ENCODE results near the gene PRKAR2B. TPM values are rescaled to one million over a fixed set of nuclear protein-coding genes. Genes with fewer than 3 reads are reported as not detected.
"Not testable (repeated sequence)": the region's sequence is repeated elsewhere in the genome, so short reads cannot be mapped to it uniquely, and the experiment has no call there.

PRKAR2B gene
- total RNA-seq, 2 experiments from 2014 or later, result 1.1 to 1.3 TPM

GRCh38 chr7:107145067-107145838, 100.7 kb downstream of the PRKAR2B start:
- DNase-seq, result no peak
- H3K4me1 Mint-ChIP-seq, result peaks cover 4% of the 10 kb centered on the region
- no peaks in the 10 kb centered on the region for H3K9me3 Mint-ChIP-seq (ENCODE audit: low read depth)
- no peak overlapping the region for H3K4me3 Mint-ChIP-seq
- no peak for ATAC-seq
- no peak overlapping the region for H3K27ac Mint-ChIP-seq
- no peaks in the 10 kb centered on the region for H3K27me3 Mint-ChIP-seq
- H3K36me3 Mint-ChIP-seq, result no peaks in the 10 kb centered on the region
- CTCF ChIA-PET, result no interaction called here

GRCh38 chr7:107147464-107148393, 103.2 kb downstream of the PRKAR2B start:
- ATAC-seq (peak; percentile 86), DNase-seq (no peak)
- Mint-ChIP-seq H3K4me1 (peaks cover 6% of the 10 kb centered on the region), H3K27ac (no peak overlapping the region), H3K27me3 (no peaks in the 10 kb centered on the region), H3K9me3 (ENCODE audit: low read depth) (no peaks in the 10 kb centered on the region), H3K4me3 (no peak overlapping the region), H3K36me3 (no peaks in the 10 kb centered on the region)
- CTCF ChIA-PET, result interaction anchor here (0.6 to 6.7 kb wide), 20 partner anchors 10 to 731 kb away, joined by 3 to 41 read pairs (median 4); partner anchors contain the start of genes HBP1 and PIK3CG

GRCh38 chr7:107148721-107149120, 104.2 kb downstream of the PRKAR2B start:
- no peaks in the 10 kb centered on the region for H3K36me3 Mint-ChIP-seq
- DNase-seq (no peak), ATAC-seq (no peak)
- peaks cover 6% of the 10 kb centered on the region for H3K4me1 Mint-ChIP-seq
- H3K27me3 Mint-ChIP-seq, result no peaks in the 10 kb centered on the region
- no peak overlapping the region for H3K27ac Mint-ChIP-seq
- no peaks in the 10 kb centered on the region for H3K9me3 Mint-ChIP-seq (ENCODE audit: low read depth)
- CTCF ChIA-PET, result interaction anchor here (0.7 to 6.7 kb wide), 8 partner anchors 17 to 356 kb away, joined by 3 to 41 read pairs (median 6); partner anchors contain the start of gene HBP1
- no peak overlapping the region for H3K4me3 Mint-ChIP-seq

GRCh38 chr7:107149863-107150262, 105.4 kb downstream of the PRKAR2B start:
- Mint-ChIP-seq H3K27me3 (no peaks in the 10 kb centered on the region), H3K4me1 (peaks cover 6% of the 10 kb centered on the region), H3K36me3 (no peaks in the 10 kb centered on the region), H3K4me3 (no peak overlapping the region), H3K27ac (no peak overlapping the region), H3K9me3 (ENCODE audit: low read depth) (no peaks in the 10 kb centered on the region)
- CTCF ChIA-PET, result interaction anchor here (0.8 to 6.7 kb wide), 10 partner anchors 14 to 541 kb away, joined by 3 to 41 read pairs (median 4); partner anchors contain the start of gene HBP1
- ATAC-seq (no peak), DNase-seq (no peak)

GRCh38 chr7:107150375-107151073, 106.0 kb downstream of the PRKAR2B start:
- Mint-ChIP-seq H3K27ac (no peak overlapping the region), H3K36me3 (no peaks in the 10 kb centered on the region), H3K27me3 (no peaks in the 10 kb centered on the region), H3K4me1 (peaks cover 6% of the 10 kb centered on the region), H3K9me3 (ENCODE audit: low read depth) (no peaks in the 10 kb centered on the region), H3K4me3 (no peak overlapping the region)
- CTCF ChIA-PET, result interaction anchor here (0.8 to 6.7 kb wide), 11 partner anchors 14 to 541 kb away, joined by 3 to 41 read pairs (median 4); partner anchors contain the start of gene HBP1
- DNase-seq, result peak; percentile 82
- peak; percentile 70 for ATAC-seq

GRCh38 chr7:107151538-107151937, 107.0 kb downstream of the PRKAR2B start:
- Mint-ChIP-seq H3K27ac (no peak overlapping the region), H3K36me3 (no peaks in the 10 kb centered on the region), H3K4me3 (no peak overlapping the region), H3K27me3 (no peaks in the 10 kb centered on the region), H3K9me3 (ENCODE audit: low read depth) (no peaks in the 10 kb centered on the region), H3K4me1 (peaks cover 6% of the 10 kb centered on the region)
- ATAC-seq (no peak), DNase-seq (no peak)
- CTCF ChIA-PET, result interaction anchor here (1.4 to 6.7 kb wide), 3 partner anchors 18 to 355 kb away, joined by 4 to 41 read pairs (median 19); partner anchors contain the start of gene HBP1

- no peaks in the 10 kb centered on the region for H3K36me3 Mint-ChIP-seq
- no peaks in the 10 kb centered on the region for H3K9me3 Mint-ChIP-seq (ENCODE audit: low read depth)
- DNase-seq (no peak), ATAC-seq (no peak)
- peaks cover 6% of the 10 kb centered on the region for H3K4me1 Mint-ChIP-seq
- CTCF ChIA-PET, result interaction anchor here (1.1 to 6.7 kb wide), 7 partner anchors 17 to 510 kb away, joined by 3 to 41 read pairs (median 4); partner anchors contain the start of gene HBP1
- no peak overlapping the region for H3K27ac Mint-ChIP-seq
- no peaks in the 10 kb centered on the region for H3K27me3 Mint-ChIP-seq
- H3K4me3 Mint-ChIP-seq, result no peak overlapping the region
These were observed 107.5 kb downstream of the PRKAR2B start for GRCh38 chr7:107152011-107152410.

- ATAC-seq (no peak), DNase-seq (no peak)
- no peaks in the 10 kb centered on the region for H3K36me3 Mint-ChIP-seq
- peaks cover 3% of the 10 kb centered on the region for H3K27me3 Mint-ChIP-seq
- peaks cover 1% of the 10 kb centered on the region for H3K4me1 Mint-ChIP-seq
- CTCF ChIA-PET, result no interaction called here
- H3K9me3 Mint-ChIP-seq (ENCODE audit: low read depth), result no peaks in the 10 kb centered on the region
- H3K27ac Mint-ChIP-seq, result no peak overlapping the region
- H3K4me3 Mint-ChIP-seq, result no peak overlapping the region
These were observed 110.3 kb downstream of the PRKAR2B start for GRCh38 chr7:107154826-107155225.

- H3K36me3 Mint-ChIP-seq; ATAC-seq; CTCF ChIA-PET; H3K4me1 Mint-ChIP-seq; H3K9me3 Mint-ChIP-seq (ENCODE audit: low read depth); DNase-seq; H3K27me3 Mint-ChIP-seq; H3K27ac Mint-ChIP-seq; H3K4me3 Mint-ChIP-seq: not testable (repeated sequence)
These were observed 111.2 kb downstream of the PRKAR2B start for GRCh38 chr7:107155726-107156125.

GRCh38 chr7:107157091-107157490, 112.6 kb downstream of the PRKAR2B start:
- Mint-ChIP-seq H3K36me3 (no peaks in the 10 kb centered on the region), H3K9me3 (ENCODE audit: low read depth) (no peaks in the 10 kb centered on the region), H3K4me3 (no peak overlapping the region), H3K27ac (no peak overlapping the region), H3K4me1 (peaks cover 1% of the 10 kb centered on the region), H3K27me3 (peaks cover 3% of the 10 kb centered on the region)
- CTCF ChIA-PET, result no interaction called here
- ATAC-seq, result no peak
- no peak for DNase-seq

GRCh38 chr7:107158028-107158427, 113.5 kb downstream of the PRKAR2B start:
- CTCF ChIA-PET, result no interaction called here
- no peaks in the 10 kb centered on the region for H3K4me1 Mint-ChIP-seq
- no peaks in the 10 kb centered on the region for H3K9me3 Mint-ChIP-seq (ENCODE audit: low read depth)
- H3K36me3 Mint-ChIP-seq, result no peaks in the 10 kb centered on the region
- peaks cover 3% of the 10 kb centered on the region for H3K27me3 Mint-ChIP-seq
- no peak for DNase-seq
- no peak overlapping the region for H3K27ac Mint-ChIP-seq
- no peak for ATAC-seq
- no peak overlapping the region for H3K4me3 Mint-ChIP-seq

- ATAC-seq, result no peak
- CTCF ChIA-PET, result no interaction called here
- Mint-ChIP-seq H3K4me1 (no peaks in the 10 kb centered on the region), H3K27ac (no peak overlapping the region), H3K27me3 (peaks cover 7% of the 10 kb centered on the region), H3K36me3 (no peaks in the 10 kb centered on the region), H3K9me3 (ENCODE audit: low read depth) (no peaks in the 10 kb centered on the region), H3K4me3 (no peak overlapping the region)
- no peak for DNase-seq
These were observed 115.9 kb downstream of the PRKAR2B start for GRCh38 chr7:107160389-107160788.

- H3K4me1 Mint-ChIP-seq, result peaks cover 2% of the 10 kb centered on the region
- H3K27ac Mint-ChIP-seq, result no peak overlapping the region
- no peak overlapping the region for H3K4me3 Mint-ChIP-seq
- H3K9me3 Mint-ChIP-seq (ENCODE audit: low read depth), result no peaks in the 10 kb centered on the region
- CTCF ChIA-PET, result no interaction called here
- peaks cover 9% of the 10 kb centered on the region for H3K27me3 Mint-ChIP-seq
- no peak for ATAC-seq
- DNase-seq, result no peak
- H3K36me3 Mint-ChIP-seq, result no peaks in the 10 kb centered on the region
These were observed 116.9 kb downstream of the PRKAR2B start for GRCh38 chr7:107161415-107161814.

Measured in activated CD8-positive, alpha-beta memory T cell treated with anti-CD3 and anti-CD28 coated beads, Interleukin-2, amount 10 ng/mL, durations not matched to agents 7 days and 5 days (primary cell).